Activated CD4-positive, alpha-beta T cell treated with anti-CD3 and anti-CD28 coated beads for 36 hours (primary cell): ENCODE measurements around the gene GDI1. TPM values are rescaled to one million over a fixed set of nuclear protein-coding genes. Genes with fewer than 3 reads are reported as not detected.

Source experiments
- ATAC-seq: fragments of 200-7000 bp; cut with Tn5 transposase; one replicate; pipeline ENCODE4 v1.10.0; 2021; ENCODE audit warnings: mild to moderate bottlenecking, moderate library complexity
- CTCF ChIA-PET: fragments of 350-600 bp; sonication (Branson Sonifier 250); formaldehyde crosslinking; loops from one replicate; lab custom pipeline; 2021; ENCODE audit warnings: antibody characterized with exemption; lab: Charles Lee
- POLR2A ChIA-PET: fragments of 350-600 bp; sonication (Branson Sonifier 250); formaldehyde crosslinking; loops from one replicate; lab custom pipeline; 2021; ENCODE audit warnings: antibody characterized with exemption, inconsistent platforms; lab: Charles Lee
- DNase-seq: peaks from one replicate; pipeline ENCODE4 v3.0.0-alpha.2; 2020
- H3K27ac Mint-ChIP-seq: one replicate; pipeline ENCODE4 v1.8.0; 2021; ENCODE audit warnings: mixed read lengths
- H3K27me3 Mint-ChIP-seq: one replicate; pipeline ENCODE4 v1.8.0; 2021; ENCODE audit warnings: mixed read lengths
- H3K36me3 Mint-ChIP-seq: one replicate; pipeline ENCODE4 v1.8.0; 2021; ENCODE audit warnings: low read depth, mixed read lengths
- H3K4me1 Mint-ChIP-seq: one replicate; pipeline ENCODE4 v1.8.0; 2021; ENCODE audit warnings: mixed read lengths
- H3K4me3 Mint-ChIP-seq: one replicate; pipeline ENCODE4 v1.8.0; 2021; ENCODE audit warnings: mild to moderate bottlenecking, moderate library complexity, mixed read lengths
- H3K9me3 Mint-ChIP-seq: one replicate; pipeline ENCODE4 v1.8.0; 2021; ENCODE audit warnings: low read depth, mixed read lengths
- intact Hi-C, 2 experiments: fragments of 100-400 bp; cut with DNase I in 1 of 2; cut with micrococcal nuclease in 1 of 2; formaldehyde crosslinking; loops; one replicate each; pipeline versions ENCODE4 v1.14.2 to v1.15.1; 2022 to 2024; cut with DNase I, micrococcal nuclease
- total RNA-seq, 2 experiments: library from RNA; stranded (reverse); gene quantifications; one replicate each; pipeline ENCODE4 v1.2.3, GENCODE V29; 2021

Gene GDI1
- total RNA-seq, 2 experiments from 2014 or later: 100 to 117 TPM

DNA sequence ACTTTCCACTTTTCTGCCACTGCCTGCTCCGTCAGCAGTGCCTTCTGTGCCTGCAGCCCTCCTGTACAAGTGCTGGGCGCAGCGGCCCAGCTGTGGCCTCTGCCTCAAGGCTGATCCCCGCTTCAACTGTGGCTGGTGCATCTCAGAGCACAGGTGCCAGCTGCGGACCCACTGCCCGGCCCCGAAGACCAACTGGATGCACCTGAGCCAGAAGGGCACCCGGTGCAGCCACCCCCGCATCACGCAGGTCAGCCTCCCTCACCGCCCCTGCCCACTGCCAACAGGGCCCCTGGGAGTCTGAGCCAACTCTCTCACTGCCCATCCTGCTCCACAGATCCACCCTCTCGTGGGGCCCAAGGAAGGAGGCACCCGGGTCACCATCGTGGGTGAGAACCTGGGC is 28.6 kb downstream of the GDI1 start:
- intact Hi-C loops: no loop called here
- ChIA-PET POLR2A (no interaction called here), CTCF (no interaction called here)
- no peak for DNase-seq
- Mint-ChIP-seq H3K4me1 (no peaks in the 10 kb centered on the region), H3K27ac (no peak overlapping the region), H3K9me3 (no peaks in the 10 kb centered on the region), H3K4me3 (no peak overlapping the region), H3K27me3 (no peaks in the 10 kb centered on the region), H3K36me3 (no peaks in the 10 kb centered on the region)
- ATAC-seq: no peak

DNA sequence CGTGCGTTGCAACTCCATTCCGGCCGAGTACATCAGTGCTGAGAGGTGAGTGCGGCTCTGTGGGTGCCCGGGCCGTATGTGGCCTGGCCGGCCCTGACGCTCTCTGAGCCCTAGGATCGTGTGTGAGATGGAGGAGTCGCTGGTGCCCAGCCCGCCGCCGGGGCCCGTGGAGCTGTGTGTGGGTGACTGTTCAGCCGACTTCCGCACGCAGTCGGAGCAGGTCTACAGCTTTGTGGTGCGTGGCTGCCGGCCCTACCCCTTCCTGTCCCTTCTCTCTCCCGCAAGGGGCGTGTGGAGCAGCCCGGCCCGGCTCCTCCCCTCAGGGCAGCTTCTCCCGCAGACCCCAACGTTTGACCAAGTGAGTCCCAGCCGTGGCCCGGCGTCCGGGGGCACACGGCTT is 29.1 kb downstream of the GDI1 start:
- ChIA-PET POLR2A (no interaction called here), CTCF (no interaction called here)
- no peaks in the 10 kb centered on the region for H3K4me1 Mint-ChIP-seq
- no peaks in the 10 kb centered on the region for H3K9me3 Mint-ChIP-seq
- intact Hi-C loops: no loop called here
- H3K4me3 Mint-ChIP-seq: no peak overlapping the region
- H3K36me3 Mint-ChIP-seq: no peaks in the 10 kb centered on the region
- no peak overlapping the region for H3K27ac Mint-ChIP-seq
- no peaks in the 10 kb centered on the region for H3K27me3 Mint-ChIP-seq
- DNase-seq: no peak
- no peak for ATAC-seq

DNA sequence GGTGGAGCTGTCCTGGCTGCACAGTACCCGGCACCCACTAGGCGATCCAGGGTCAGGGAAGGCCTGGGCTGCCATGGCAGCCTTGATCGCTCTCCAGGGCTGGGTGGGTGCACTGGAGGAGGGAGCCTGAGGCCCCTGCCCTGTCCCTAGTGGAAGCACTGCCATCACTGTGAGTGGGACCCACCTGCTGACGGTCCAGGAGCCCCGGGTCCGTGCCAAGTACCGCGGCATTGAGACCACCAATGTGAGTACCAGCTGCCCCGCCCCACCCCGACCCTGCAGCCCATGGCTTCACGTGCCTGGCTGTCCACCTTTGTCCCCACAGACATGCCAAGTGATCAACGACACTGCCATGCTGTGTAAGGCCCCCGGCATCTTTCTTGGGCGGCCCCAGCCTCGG is 30.0 kb downstream of the GDI1 start:
- DNase-seq (no peak), ATAC-seq (no peak)
- Mint-ChIP-seq H3K27me3 (no peaks in the 10 kb centered on the region), H3K36me3 (peaks cover 3% of the 10 kb centered on the region), H3K4me1 (no peaks in the 10 kb centered on the region), H3K27ac (no peak overlapping the region), H3K4me3 (no peak overlapping the region), H3K9me3 (no peaks in the 10 kb centered on the region)
- intact Hi-C loops: no loop called here
- ChIA-PET CTCF (no interaction called here), POLR2A (no interaction called here)

DNA sequence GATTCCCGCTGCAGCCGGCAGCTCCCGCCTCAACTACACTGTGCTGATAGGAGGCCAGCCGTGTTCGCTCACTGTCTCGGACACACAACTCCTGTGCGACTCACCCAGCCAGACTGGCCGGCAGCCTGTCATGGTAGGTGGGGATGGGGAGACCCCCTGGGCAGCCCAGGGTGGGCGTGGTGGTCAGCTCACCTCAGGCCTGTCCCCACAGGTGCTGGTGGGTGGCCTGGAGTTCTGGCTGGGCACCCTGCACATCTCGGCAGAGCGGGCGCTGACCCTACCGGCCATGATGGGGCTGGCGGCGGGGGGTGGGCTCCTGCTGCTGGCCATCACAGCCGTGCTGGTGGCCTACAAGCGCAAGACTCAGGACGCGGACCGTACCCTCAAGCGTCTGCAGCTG is 30.6 kb downstream of the GDI1 start:
- H3K9me3 Mint-ChIP-seq: no peaks in the 10 kb centered on the region

DNA sequence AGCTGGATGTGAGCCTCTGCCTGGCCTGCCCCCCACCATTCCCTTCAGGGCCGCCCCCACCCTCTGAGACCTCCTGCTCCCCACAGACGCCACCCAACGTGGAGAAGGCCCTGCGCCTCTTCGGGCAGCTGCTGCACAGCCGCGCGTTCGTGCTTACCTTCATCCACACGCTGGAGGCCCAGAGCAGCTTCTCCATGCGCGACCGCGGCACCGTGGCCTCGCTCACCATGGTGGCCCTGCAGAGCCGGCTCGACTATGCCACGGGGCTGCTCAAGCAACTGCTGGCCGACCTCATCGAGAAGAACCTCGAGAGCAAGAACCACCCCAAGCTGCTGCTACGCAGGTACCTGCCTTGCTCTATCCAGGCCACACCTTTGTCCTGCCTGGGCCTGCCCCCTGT is 31.3 kb downstream of the GDI1 start:
- no peak overlapping the region for H3K4me3 Mint-ChIP-seq
- ChIA-PET POLR2A (no interaction called here), CTCF (interaction anchor here (0.7 to 1.0 kb wide), 2 partner anchors 9 to 270 kb away, joined by 3 to 4 read pairs; no protein-coding TSS in a partner anchor)
- ATAC-seq: no peak
- H3K27ac Mint-ChIP-seq: no peak overlapping the region
- H3K4me1 Mint-ChIP-seq: no peaks in the 10 kb centered on the region
- no peak for DNase-seq
- intact Hi-C loops: no loop called here
- H3K27me3 Mint-ChIP-seq: no peaks in the 10 kb centered on the region
- no peaks in the 10 kb centered on the region for H3K9me3 Mint-ChIP-seq
- H3K36me3 Mint-ChIP-seq: peaks cover 3% of the 10 kb centered on the region

More for the DNA sequence above, 30.6 kb downstream of the GDI1 start:
- no peak overlapping the region for H3K27ac Mint-ChIP-seq
- POLR2A ChIA-PET: no interaction called here
- intact Hi-C loops: no loop called here
- no peak for ATAC-seq
- no peak overlapping the region for H3K4me3 Mint-ChIP-seq
- H3K27me3 Mint-ChIP-seq: no peaks in the 10 kb centered on the region
- H3K36me3 Mint-ChIP-seq: peaks cover 3% of the 10 kb centered on the region
- no peaks in the 10 kb centered on the region for H3K4me1 Mint-ChIP-seq
- no peak for DNase-seq
- CTCF ChIA-PET: no interaction called here

DNA sequence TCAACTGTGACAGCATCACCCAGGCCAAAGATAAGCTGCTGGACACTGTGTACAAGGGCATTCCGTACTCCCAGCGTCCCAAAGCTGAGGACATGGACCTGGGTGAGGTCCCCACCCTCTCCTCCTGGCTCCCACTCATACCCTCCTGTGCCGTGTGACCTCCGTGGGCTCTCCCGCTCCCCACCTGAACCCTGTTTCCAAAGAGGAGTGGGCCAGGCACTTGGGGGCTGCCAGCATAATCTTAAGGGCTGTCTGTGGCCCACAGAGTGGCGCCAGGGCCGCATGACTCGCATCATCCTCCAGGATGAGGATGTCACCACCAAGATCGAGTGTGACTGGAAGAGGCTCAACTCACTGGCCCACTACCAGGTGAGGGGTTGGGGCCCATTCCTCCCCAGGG is 32.2 kb downstream of the GDI1 start:
- Mint-ChIP-seq H3K36me3 (peaks cover 5% of the 10 kb centered on the region), H3K4me3 (no peak overlapping the region), H3K4me1 (no peaks in the 10 kb centered on the region), H3K27ac (no peak overlapping the region), H3K27me3 (no peaks in the 10 kb centered on the region), H3K9me3 (no peaks in the 10 kb centered on the region)
- ChIA-PET POLR2A (no interaction called here), CTCF (interaction anchor here (0.7 kb wide), 1 partner anchor 269 kb away, joined by 3 read pairs; no protein-coding TSS in a partner anchor)
- ATAC-seq: no peak
- intact Hi-C loops: no loop called here
- no peak for DNase-seq

DNA sequence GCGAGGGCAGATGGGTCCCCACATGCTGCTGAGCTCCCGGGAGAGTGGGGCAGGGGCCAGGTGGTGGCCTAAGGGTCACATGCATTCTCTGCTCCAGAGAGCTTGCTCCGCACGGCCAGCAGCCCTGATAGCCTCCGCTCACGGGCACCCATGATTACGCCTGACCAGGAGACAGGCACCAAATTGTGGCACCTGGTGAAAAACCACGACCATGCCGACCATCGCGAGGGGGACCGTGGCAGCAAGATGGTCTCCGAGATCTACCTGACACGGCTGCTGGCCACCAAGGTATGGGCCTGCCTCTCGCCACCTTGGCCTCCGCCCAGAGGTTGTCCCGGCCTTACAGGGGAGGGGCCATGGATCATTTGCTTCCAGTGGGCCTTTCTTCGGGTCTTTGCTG is 32.9 kb downstream of the GDI1 start:
- intact Hi-C loops: no loop called here
- no peak for ATAC-seq
- Mint-ChIP-seq H3K36me3 (peaks cover 5% of the 10 kb centered on the region), H3K27me3 (no peaks in the 10 kb centered on the region), H3K9me3 (no peaks in the 10 kb centered on the region), H3K4me1 (no peaks in the 10 kb centered on the region), H3K27ac (no peak overlapping the region), H3K4me3 (no peak overlapping the region)
- ChIA-PET POLR2A (no interaction called here), CTCF (no interaction called here)
- no peak for DNase-seq

DNA sequence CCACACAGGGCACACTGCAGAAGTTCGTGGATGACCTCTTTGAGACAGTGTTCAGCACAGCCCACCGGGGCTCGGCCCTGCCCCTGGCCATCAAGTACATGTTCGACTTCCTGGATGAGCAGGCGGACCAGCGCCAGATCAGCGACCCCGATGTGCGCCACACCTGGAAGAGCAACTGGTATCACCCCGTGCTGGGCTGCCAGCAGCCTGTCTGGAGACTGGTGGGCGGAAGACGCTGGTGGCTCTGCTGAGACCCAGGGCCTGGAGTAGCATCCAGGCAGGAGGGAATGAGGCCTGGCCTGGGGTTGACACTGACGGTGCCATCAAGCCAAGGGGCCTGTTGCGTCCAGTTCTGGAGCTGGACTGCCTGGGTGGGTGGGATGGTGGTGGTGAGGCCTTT is 33.5 kb downstream of the GDI1 start:
- DNase-seq (no peak), ATAC-seq (no peak)
- peaks cover 2% of the 10 kb centered on the region for H3K4me1 Mint-ChIP-seq
- H3K9me3 Mint-ChIP-seq: no peaks in the 10 kb centered on the region
- no peak overlapping the region for H3K4me3 Mint-ChIP-seq
- CTCF ChIA-PET: no interaction called here
- POLR2A ChIA-PET: no interaction called here
- H3K27ac Mint-ChIP-seq: no peak overlapping the region
- H3K27me3 Mint-ChIP-seq: no peaks in the 10 kb centered on the region
- peaks cover 5% of the 10 kb centered on the region for H3K36me3 Mint-ChIP-seq
- intact Hi-C loops: no loop called here

DNA sequence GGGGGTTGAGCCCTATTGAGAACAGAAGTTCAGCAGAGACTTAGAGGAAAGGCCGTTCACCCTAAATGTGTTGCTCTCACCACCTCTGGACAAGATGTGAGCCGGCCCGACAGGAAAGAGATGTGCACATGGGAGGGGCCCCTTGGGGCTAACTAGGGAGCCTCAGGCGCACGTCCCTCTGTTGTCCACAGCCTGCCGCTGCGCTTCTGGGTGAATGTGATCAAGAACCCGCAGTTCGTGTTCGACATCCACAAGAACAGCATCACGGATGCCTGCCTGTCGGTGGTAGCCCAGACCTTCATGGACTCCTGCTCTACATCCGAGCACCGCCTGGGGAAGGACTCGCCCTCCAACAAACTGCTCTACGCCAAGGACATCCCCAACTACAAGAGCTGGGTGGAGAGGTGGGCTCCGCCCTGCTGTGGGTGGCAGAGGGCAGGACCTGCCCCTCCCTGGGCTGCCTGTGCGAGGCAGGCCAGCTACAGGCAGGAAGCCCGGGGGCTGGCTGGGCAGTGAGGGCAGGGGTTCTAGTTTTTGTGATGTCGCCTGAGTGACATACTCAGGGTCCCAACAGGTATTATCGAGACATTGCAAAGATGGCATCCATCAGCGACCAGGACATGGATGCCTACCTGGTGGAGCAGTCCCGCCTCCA is 34.1 kb downstream of the GDI1 start:
- peaks cover 4% of the 10 kb centered on the region for H3K4me1 Mint-ChIP-seq
- POLR2A ChIA-PET: no interaction called here
- DNase-seq: no peak
- no peak for ATAC-seq
- intact Hi-C loops: no loop called here
- H3K9me3 Mint-ChIP-seq: no peaks in the 10 kb centered on the region
- H3K27me3 Mint-ChIP-seq: no peaks in the 10 kb centered on the region
- H3K4me3 Mint-ChIP-seq: no peak overlapping the region
- H3K36me3 Mint-ChIP-seq: peaks cover 5% of the 10 kb centered on the region
- CTCF ChIA-PET: no interaction called here
- H3K27ac Mint-ChIP-seq: no peak overlapping the region

DNA sequence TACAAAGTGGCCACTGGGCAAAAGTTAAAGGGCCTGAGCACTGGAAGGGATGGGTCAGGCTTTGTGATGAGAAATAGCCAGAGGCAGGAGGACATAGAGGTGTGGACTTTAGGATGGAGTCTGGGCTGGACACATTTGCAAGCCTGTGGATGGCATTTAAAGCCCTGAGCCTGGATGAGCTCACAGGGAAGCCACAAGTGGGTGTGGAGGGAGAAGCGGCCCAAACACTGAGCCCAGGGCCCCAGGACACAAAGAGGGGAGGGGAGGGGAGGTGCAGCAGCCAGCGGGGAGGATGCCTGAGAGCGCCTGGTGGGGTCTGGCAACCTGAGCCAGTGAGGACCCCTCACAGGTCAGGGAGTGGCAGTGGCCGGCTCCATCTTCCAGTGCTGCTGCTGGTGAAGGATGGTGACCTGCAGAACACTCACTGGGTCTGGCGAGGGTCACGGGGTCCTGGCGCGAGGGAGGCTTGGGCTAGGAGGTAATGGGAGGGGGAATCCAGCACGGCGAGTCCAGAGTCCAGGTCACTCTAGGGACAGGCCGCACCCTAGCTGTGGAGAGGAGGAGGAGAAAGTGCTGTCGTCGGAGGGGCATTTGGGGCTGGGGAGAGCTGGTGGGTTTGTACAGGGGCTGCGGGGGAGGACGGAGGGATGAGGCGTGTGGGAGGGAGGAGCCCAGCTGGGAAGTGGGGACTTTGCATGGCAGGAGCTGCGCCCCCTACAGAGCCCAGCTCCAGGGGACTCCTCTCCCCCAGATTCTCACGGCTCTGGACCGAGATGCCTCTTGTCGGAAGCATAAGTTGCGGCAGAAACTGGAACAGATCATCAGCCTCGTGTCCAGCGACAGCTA is 35.1 kb downstream of the GDI1 start:
- H3K9me3 Mint-ChIP-seq: no peaks in the 10 kb centered on the region
- no peak overlapping the region for H3K27ac Mint-ChIP-seq
- ATAC-seq (no peak), DNase-seq (no peak)
- peaks cover 4% of the 10 kb centered on the region for H3K4me1 Mint-ChIP-seq
- no peak overlapping the region for H3K4me3 Mint-ChIP-seq
- POLR2A ChIA-PET: no interaction called here
- peaks cover 5% of the 10 kb centered on the region for H3K36me3 Mint-ChIP-seq
- H3K27me3 Mint-ChIP-seq: no peaks in the 10 kb centered on the region
- intact Hi-C loops: no loop called here
- CTCF ChIA-PET: no interaction called here

DNA sequence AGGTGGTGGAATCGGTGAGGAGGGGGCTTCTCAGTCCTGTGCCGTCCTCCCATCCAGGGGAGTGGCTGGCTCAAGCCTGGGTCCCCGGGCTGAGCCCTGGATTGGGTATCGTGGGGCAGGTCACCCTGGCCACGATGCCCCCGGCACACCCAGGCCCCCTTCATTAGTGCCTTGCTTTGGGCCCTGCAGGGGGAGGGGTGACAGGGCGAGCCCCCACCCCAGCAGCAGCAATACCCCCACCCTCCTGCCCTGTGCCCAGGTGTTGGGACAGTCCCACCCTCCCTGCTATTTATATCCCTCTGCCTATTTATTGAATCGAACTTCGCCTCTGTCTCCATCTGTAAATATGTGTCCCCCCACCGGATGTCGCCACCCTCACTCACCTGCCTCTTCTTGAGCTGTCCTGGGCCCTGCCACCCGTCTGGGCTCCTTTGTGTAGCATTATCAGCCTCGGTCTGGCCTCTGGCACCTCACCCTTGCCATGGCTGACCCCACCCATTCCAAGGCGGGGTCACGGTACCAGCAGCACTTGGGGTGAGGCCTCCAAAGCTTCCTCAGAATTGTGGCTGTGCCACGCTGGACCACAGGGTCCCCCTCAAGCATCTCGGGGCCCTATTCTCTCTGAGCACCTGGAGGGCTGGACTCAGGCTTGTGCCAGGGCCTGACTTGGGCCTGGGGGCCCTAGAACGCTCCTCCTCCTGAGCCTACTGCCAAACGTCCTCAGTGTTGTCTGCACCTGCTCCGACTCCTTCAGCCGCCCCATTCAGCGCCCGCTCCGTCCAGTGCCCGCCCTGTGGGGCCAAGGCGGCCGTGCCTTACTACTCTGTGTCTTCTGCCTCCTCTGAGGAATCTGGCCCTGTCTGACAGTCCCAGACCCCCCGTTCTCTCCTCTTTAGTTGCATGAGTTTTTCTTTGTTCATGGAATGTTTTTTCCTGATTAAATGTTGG is 36.0 kb downstream of the GDI1 start:
- DNase-seq: no peak
- CTCF ChIA-PET: no interaction called here
- Mint-ChIP-seq H3K27ac (no peak overlapping the region), H3K4me1 (peaks cover 13% of the 10 kb centered on the region), H3K9me3 (no peaks in the 10 kb centered on the region), H3K27me3 (no peaks in the 10 kb centered on the region), H3K36me3 (peaks cover 5% of the 10 kb centered on the region), H3K4me3 (no peak overlapping the region)
- POLR2A ChIA-PET: no interaction called here
- no peak for ATAC-seq
- intact Hi-C loops: no loop called here
